Kidney epithelial cell (primary cell): Measurements from ENCODE around the gene DLX4. TPM values are rescaled to one million over a fixed set of nuclear protein-coding genes. Genes with fewer than 3 reads are reported as not detected.

ENCODE experiments used
- DNase-seq: peaks from one replicate; pipeline ENCODE4 v3.0.0-alpha.2; 2010; ENCODE audit warnings: low read depth
- H3K27me3 ChIP-seq: 2 replicates; pipeline ENCODE4 v1.6.0; 2011; ENCODE audit warnings: low read length; ENCODE audit not compliant: control insufficient read depth, insufficient read depth
- H3K36me3 ChIP-seq: 2 replicates; pipeline ENCODE4 v1.5.1; 2011; ENCODE audit warnings: low read length; ENCODE audit not compliant: control insufficient read depth, insufficient read depth
- H3K4me3 ChIP-seq: 2 replicates; pipeline ENCODE4 v1.5.1; 2011; ENCODE audit warnings: low read depth, mild to moderate bottlenecking, control low read depth, low read length
- CTCF ChIP-seq: IDR thresholded peaks from 2 replicates; pipeline ENCODE4 v1.5.1; 2011; ENCODE audit warnings: mild to moderate bottlenecking, moderate library complexity, low read length, control low read depth, inconsistent platforms; ENCODE audit not compliant: insufficient read depth, poor library complexity, severe bottlenecking
- total RNA-seq: library from RNA; depleted of rRNA; stranded (reverse); fragments of >200 nt; gene quantifications from 2 replicates; pipeline ENCODE4 v1.2.3, GENCODE V29; 2015

The DLX4 gene
- total RNA-seq, 1 donor from 2014 or later: 0.50 TPM

- no peak for TF ChIP-seq CTCF
These were observed 52.0 kb downstream of the DLX4 start for GRCh38 chr17:50020841-50021599.

GRCh38 chr17:50021681-50022370, 52.8 kb downstream of the DLX4 start:
- H3K4me3 ChIP-seq: no peak overlapping the region
- no peak for TF ChIP-seq CTCF
- no peaks in the 10 kb centered on the region for H3K36me3 ChIP-seq
- no peak for DNase-seq
- no peaks in the 10 kb centered on the region for H3K27me3 ChIP-seq

More at GRCh38 chr17:50020841-50021599, 52.0 kb downstream of the DLX4 start:
- Histone ChIP-seq H3K36me3 (no peaks in the 10 kb centered on the region), H3K4me3 (no peak overlapping the region), H3K27me3 (no peaks in the 10 kb centered on the region)
- no peak for DNase-seq

- no peak for TF ChIP-seq CTCF
- Histone ChIP-seq H3K27me3 (no peaks in the 10 kb centered on the region), H3K4me3 (no peak overlapping the region), H3K36me3 (no peaks in the 10 kb centered on the region)
- no peak for DNase-seq
These were observed 53.6 kb downstream of the DLX4 start for GRCh38 chr17:50022463-50023130.

GRCh38 chr17:50023520-50023919, 54.5 kb downstream of the DLX4 start:
- no peak for DNase-seq
- no peak for TF ChIP-seq CTCF
- H3K36me3 ChIP-seq: no peaks in the 10 kb centered on the region
- no peak overlapping the region for H3K4me3 ChIP-seq
- no peaks in the 10 kb centered on the region for H3K27me3 ChIP-seq

Other genes with a start within 250 kb of the DLX4 start
- gene FAM117A, start 205.1 kb upstream of the DLX4 start, total RNA-seq: 10.5 and 12.3 TPM in 2 replicates
- gene KAT7, start 180.5 kb upstream of the DLX4 start, total RNA-seq: 30.5 TPM in 2 replicates
- not detected in 2 replicates for gene TAC4, start 121.1 kb upstream of the DLX4 start, total RNA-seq
- 0.04 and 0.55 TPM in 2 replicates for gene DLX3, start 26.0 kb downstream of the DLX4 start, total RNA-seq
- gene ITGA3, start 86.9 kb downstream of the DLX4 start, total RNA-seq: 1,029 and 1,224 TPM in 2 replicates
- gene PDK2, start 126.2 kb downstream of the DLX4 start, total RNA-seq: 12.7 and 14.5 TPM in 2 replicates
- gene SAMD14, start 161.0 kb downstream of the DLX4 start, total RNA-seq: 13.3 and 14.7 TPM in 2 replicates
- gene PPP1R9B, start 181.5 kb downstream of the DLX4 start, total RNA-seq: 35.2 and 38.2 TPM in 2 replicates
- not detected in 2 replicates for gene SGCA, start 196.8 kb downstream of the DLX4 start, total RNA-seq
- 139 and 176 TPM in 2 replicates for gene COL1A1, start 232.4 kb downstream of the DLX4 start, total RNA-seq